Measurements from ENCODE around the gene SOHLH2.

The SOHLH2 gene

DNA sequence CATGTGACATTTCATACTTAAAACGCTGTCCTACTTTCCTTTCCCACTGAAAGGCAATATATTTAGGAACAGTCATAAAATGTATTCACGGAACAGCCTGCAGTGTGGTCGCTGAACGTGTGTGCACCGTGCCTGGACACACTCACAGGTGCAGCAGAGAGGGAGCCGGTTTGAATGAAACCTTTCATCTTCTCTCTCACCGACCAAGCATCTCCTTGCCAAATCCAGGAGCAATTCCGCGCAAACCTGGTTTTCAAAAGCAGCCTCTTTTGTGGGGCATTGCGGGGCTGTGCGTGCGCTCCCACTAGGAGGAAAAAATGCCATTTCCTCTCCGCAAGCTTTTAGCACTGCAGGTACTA is 84.2 kb downstream of the SOHLH2 start:
- Histone ChIP-seq H3K27ac (replicated peaks) (no peak overlapping the region), H3K4me3 (replicated peaks; ENCODE audit: insufficient read depth, low read length) (no peak overlapping the region), H3K27me3 (ENCODE audit: insufficient read depth, poor library complexity, severe bottlenecking) (peaks cover 48% of the 10 kb centered on the region)
- TF ChIP-seq, protein P1, sequence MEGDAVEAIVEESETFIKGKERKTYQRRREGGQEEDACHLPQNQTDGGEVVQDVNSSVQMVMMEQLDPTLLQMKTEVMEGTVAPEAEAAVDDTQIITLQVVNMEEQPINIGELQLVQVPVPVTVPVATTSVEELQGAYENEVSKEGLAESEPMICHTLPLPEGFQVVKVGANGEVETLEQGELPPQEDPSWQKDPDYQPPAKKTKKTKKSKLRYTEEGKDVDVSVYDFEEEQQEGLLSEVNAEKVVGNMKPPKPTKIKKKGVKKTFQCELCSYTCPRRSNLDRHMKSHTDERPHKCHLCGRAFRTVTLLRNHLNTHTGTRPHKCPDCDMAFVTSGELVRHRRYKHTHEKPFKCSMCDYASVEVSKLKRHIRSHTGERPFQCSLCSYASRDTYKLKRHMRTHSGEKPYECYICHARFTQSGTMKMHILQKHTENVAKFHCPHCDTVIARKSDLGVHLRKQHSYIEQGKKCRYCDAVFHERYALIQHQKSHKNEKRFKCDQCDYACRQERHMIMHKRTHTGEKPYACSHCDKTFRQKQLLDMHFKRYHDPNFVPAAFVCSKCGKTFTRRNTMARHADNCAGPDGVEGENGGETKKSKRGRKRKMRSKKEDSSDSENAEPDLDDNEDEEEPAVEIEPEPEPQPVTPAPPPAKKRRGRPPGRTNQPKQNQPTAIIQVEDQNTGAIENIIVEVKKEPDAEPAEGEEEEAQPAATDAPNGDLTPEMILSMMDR (IDR thresholded peaks at IDR 0.05; ENCODE audit: insufficient read depth, low read length), result no peak
- TF ChIP-seq POLR2AphosphoS5 (IDR thresholded peaks at IDR 0.05; ENCODE audit: low read depth), result no peak
- TF ChIP-seq GABPA (IDR thresholded peaks at IDR 0.05; ENCODE audit: low read depth), result no peak
- TF ChIP-seq SPI1 (IDR thresholded peaks at IDR 0.05; ENCODE audit: borderline replicate concordance, low read depth), result no peak
- TF ChIP-seq, protein P2, sequence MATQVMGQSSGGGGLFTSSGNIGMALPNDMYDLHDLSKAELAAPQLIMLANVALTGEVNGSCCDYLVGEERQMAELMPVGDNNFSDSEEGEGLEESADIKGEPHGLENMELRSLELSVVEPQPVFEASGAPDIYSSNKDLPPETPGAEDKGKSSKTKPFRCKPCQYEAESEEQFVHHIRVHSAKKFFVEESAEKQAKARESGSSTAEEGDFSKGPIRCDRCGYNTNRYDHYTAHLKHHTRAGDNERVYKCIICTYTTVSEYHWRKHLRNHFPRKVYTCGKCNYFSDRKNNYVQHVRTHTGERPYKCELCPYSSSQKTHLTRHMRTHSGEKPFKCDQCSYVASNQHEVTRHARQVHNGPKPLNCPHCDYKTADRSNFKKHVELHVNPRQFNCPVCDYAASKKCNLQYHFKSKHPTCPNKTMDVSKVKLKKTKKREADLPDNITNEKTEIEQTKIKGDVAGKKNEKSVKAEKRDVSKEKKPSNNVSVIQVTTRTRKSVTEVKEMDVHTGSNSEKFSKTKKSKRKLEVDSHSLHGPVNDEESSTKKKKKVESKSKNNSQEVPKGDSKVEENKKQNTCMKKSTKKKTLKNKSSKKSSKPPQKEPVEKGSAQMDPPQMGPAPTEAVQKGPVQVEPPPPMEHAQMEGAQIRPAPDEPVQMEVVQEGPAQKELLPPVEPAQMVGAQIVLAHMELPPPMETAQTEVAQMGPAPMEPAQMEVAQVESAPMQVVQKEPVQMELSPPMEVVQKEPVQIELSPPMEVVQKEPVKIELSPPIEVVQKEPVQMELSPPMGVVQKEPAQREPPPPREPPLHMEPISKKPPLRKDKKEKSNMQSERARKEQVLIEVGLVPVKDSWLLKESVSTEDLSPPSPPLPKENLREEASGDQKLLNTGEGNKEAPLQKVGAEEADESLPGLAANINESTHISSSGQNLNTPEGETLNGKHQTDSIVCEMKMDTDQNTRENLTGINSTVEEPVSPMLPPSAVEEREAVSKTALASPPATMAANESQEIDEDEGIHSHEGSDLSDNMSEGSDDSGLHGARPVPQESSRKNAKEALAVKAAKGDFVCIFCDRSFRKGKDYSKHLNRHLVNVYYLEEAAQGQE (IDR thresholded peaks at IDR 0.05; ENCODE audit: insufficient replicate concordance, low read depth), result no peak
- no peak for DNase-seq (ENCODE audit: low read depth in 1 of 2, low spot score in 1 of 2)

DNA sequence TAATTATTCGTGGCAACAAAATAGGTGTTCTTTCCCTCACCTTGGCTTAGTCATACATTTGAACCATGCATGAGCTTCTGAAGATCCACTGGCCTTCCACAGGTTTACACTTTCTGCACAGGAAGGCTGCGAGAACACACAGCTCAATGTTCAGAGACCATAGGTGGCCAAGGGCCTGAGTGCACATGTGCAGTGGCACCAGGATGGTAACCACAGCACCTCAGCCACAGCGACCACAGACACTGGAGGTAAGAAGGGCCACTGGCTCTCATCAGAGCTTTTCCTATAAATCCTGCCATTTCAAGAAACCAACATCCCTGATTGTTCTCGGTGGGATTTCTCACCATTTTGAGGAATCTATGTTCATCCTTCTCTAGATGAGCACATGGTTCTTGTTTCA is 84.8 kb downstream of the SOHLH2 start:
- Histone ChIP-seq H3K27me3 (ENCODE audit: insufficient read depth, poor library complexity, severe bottlenecking) (peaks cover 48% of the 10 kb centered on the region), H3K4me3 (replicated peaks; ENCODE audit: insufficient read depth, low read length) (no peak overlapping the region), H3K27ac (replicated peaks) (no peak overlapping the region)
- no peak for TF ChIP-seq POLR2AphosphoS5 (IDR thresholded peaks at IDR 0.05; ENCODE audit: low read depth)
- TF ChIP-seq, protein P2 (IDR thresholded peaks at IDR 0.05; ENCODE audit: insufficient replicate concordance, low read depth), result no peak
- TF ChIP-seq SPI1 (IDR thresholded peaks at IDR 0.05; ENCODE audit: borderline replicate concordance, low read depth), result no peak
- TF ChIP-seq, protein P1 (IDR thresholded peaks at IDR 0.05; ENCODE audit: insufficient read depth, low read length), result no peak
- no peak for TF ChIP-seq GABPA (IDR thresholded peaks at IDR 0.05; ENCODE audit: low read depth)
- DNase-seq (ENCODE audit: low read depth in 1 of 2, low spot score in 1 of 2), result no peak

DNA sequence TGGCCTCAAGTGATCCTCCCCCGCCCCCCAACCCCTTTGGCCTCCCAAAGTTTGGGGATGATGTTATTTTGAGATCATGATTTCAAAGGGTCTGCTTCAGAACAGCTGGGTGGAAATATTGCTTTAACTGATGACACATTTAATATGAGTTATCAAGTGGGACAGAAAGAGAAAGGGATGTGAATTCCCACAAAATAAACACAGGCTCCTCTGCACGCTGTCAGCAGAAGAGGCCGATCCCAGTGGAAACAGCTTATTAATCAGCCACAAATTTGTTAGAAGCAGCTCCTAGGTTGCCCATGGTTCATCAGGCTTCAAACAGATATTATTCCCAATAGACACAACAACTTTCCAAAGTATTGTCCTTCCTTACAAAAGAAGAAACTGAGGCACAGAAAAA is 87.9 kb downstream of the SOHLH2 start:
- Histone ChIP-seq H3K27ac (replicated peaks) (no peak overlapping the region), H3K4me3 (replicated peaks; ENCODE audit: insufficient read depth, low read length) (no peak overlapping the region), H3K27me3 (ENCODE audit: insufficient read depth, poor library complexity, severe bottlenecking) (peaks cover 35% of the 10 kb centered on the region)
- DNase-seq (ENCODE audit: low read depth in 1 of 2, low spot score in 1 of 2), result no peak
- no peak for TF ChIP-seq GABPA (IDR thresholded peaks at IDR 0.05; ENCODE audit: low read depth)
- TF ChIP-seq SPI1 (IDR thresholded peaks at IDR 0.05; ENCODE audit: borderline replicate concordance, low read depth), result no peak
- TF ChIP-seq, protein P2 (IDR thresholded peaks at IDR 0.05; ENCODE audit: insufficient replicate concordance, low read depth), result no peak
- TF ChIP-seq, protein P1 (IDR thresholded peaks at IDR 0.05; ENCODE audit: insufficient read depth, low read length), result no peak
- no peak for TF ChIP-seq POLR2AphosphoS5 (IDR thresholded peaks at IDR 0.05; ENCODE audit: low read depth)
